Measurements from ENCODE around the gene RAB11FIP3. TPM values are rescaled to one million over a fixed set of nuclear protein-coding genes. Genes with fewer than 3 reads are reported as not detected.
"Not testable (repeated sequence)": the region's sequence is repeated elsewhere in the genome, so short reads cannot be mapped to it uniquely, and the experiment has no call there.

RAB11FIP3 gene
- total and polyA plus RNA-seq, 3 experiments from 2014 or later = 4.4 to 32.8 (median 30.0) TPM

- H3K4me3 Mint-ChIP-seq; H3K27me3 ChIP-seq (ENCODE audit: insufficient read depth, low read length, poor library complexity, severe bottlenecking); H3K27me3 Mint-ChIP-seq; H3K4me3 ChIP-seq (ENCODE audit: low read length); H3K9me3 Mint-ChIP-seq; H3K27ac ChIP-seq (ENCODE audit: low read depth, low read length); CTCF ChIA-PET; DNase-seq; POLR2A ChIA-PET; H3K9me3 ChIP-seq (ENCODE audit: low read length); H3K36me3 ChIP-seq (ENCODE audit: insufficient read depth, low read length); H3K4me1 ChIP-seq (ENCODE audit: insufficient read depth, low read length): not testable (repeated sequence)
- Mint-ChIP-seq H3K4me1 (peaks cover 0 to 11% (median 2%) of the 10 kb centered on the region in 3 donors), H3K27ac (peak overlapping the region in 3 of 8 donors; percentile 24 to 80 (median 61)), H3K36me3 (peaks cover 3 to 30% (median 5%) of the 10 kb centered on the region in 3 donors)
These were observed 41.9 kb downstream of the RAB11FIP3 start for GRCh38 chr16:467249-467871.

- no peaks in the 10 kb centered on the region for H3K4me1 ChIP-seq (ENCODE audit: insufficient read depth, low read length)
- Mint-ChIP-seq H3K27me3 (no peaks in the 10 kb centered on the region), H3K4me1 (peaks cover 0 to 8% (median 2%) of the 10 kb centered on the region in 3 donors), H3K27ac (peak overlapping the region in 1 of 8 donors; percentile 64), H3K36me3 (peaks cover 2 to 29% (median 3%) of the 10 kb centered on the region in 3 donors), H3K9me3 (no peaks in the 10 kb centered on the region), H3K4me3 (no peak overlapping the region)
- H3K4me3 ChIP-seq (ENCODE audit: low read length) = no peak overlapping the region
- H3K9me3 ChIP-seq (ENCODE audit: low read length) = no peaks in the 10 kb centered on the region
- no peaks in the 10 kb centered on the region for H3K36me3 ChIP-seq (ENCODE audit: insufficient read depth, low read length)
- DNase-seq = no peak
- ChIA-PET CTCF (no interaction called here), POLR2A (no interaction called here)
- no peak overlapping the region for H3K27ac ChIP-seq (ENCODE audit: low read depth, low read length)
- H3K27me3 ChIP-seq (ENCODE audit: insufficient read depth, low read length, poor library complexity, severe bottlenecking) = no peaks in the 10 kb centered on the region
These were observed 42.8 kb downstream of the RAB11FIP3 start for GRCh38 chr16:468068-468821.

- H3K36me3 ChIP-seq (ENCODE audit: insufficient read depth, low read length); CTCF ChIA-PET; H3K4me3 ChIP-seq (ENCODE audit: low read length); H3K4me3 Mint-ChIP-seq; H3K27me3 Mint-ChIP-seq; H3K27ac Mint-ChIP-seq; DNase-seq; H3K27me3 ChIP-seq (ENCODE audit: insufficient read depth, low read length, poor library complexity, severe bottlenecking); H3K9me3 Mint-ChIP-seq; POLR2A ChIA-PET; H3K4me1 ChIP-seq (ENCODE audit: insufficient read depth, low read length); H3K9me3 ChIP-seq (ENCODE audit: low read length); H3K27ac ChIP-seq (ENCODE audit: low read depth, low read length); H3K4me1 Mint-ChIP-seq: not testable (repeated sequence)
- H3K36me3 Mint-ChIP-seq = peaks cover 3 to 36% (median 5%) of the 10 kb centered on the region in 3 donors
These were observed 44.0 kb downstream of the RAB11FIP3 start for GRCh38 chr16:469459-469858.

DNA sequence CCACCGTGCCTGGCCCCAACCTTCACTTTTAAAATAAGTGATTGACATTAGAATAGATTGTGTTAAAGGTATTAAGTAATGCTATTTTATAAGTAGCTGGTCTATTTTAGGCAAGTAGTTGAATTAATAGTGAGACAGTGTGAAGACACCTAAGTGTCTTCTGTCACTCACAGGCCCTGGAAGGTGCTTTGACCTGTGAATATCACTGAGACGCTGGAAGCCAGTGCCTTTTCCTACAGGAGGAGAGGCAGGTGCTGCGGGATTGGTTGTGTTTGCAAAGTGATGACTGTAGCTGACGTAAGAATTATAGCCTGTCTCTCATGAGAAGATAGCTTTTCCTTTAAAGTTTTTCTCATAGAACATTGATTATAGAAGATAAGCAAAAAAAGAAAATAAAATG lies 45.0 kb downstream of the RAB11FIP3 start:
- H3K36me3 Mint-ChIP-seq = peaks cover 3 to 42% (median 5%) of the 10 kb centered on the region in 3 donors
- DNase-seq = no peak
- no peaks in the 10 kb centered on the region for H3K27me3 Mint-ChIP-seq
- H3K27me3 ChIP-seq (ENCODE audit: insufficient read depth, low read length, poor library complexity, severe bottlenecking) = no peaks in the 10 kb centered on the region
- no peaks in the 10 kb centered on the region for H3K9me3 Mint-ChIP-seq
- no peak overlapping the region for H3K4me3 Mint-ChIP-seq
- H3K4me1 ChIP-seq (ENCODE audit: insufficient read depth, low read length) = no peaks in the 10 kb centered on the region
- no peak overlapping the region for H3K27ac Mint-ChIP-seq
- ChIA-PET CTCF (no interaction called here), POLR2A (no interaction called here)
- no peaks in the 10 kb centered on the region for H3K9me3 ChIP-seq (ENCODE audit: low read length)
- H3K4me1 Mint-ChIP-seq = peaks cover 0 to 8% (median 2%) of the 10 kb centered on the region in 3 donors
- no peak overlapping the region for H3K4me3 ChIP-seq (ENCODE audit: low read length)
- H3K27ac ChIP-seq (ENCODE audit: low read depth, low read length) = no peak overlapping the region
- no peaks in the 10 kb centered on the region for H3K36me3 ChIP-seq (ENCODE audit: insufficient read depth, low read length)

DNA sequence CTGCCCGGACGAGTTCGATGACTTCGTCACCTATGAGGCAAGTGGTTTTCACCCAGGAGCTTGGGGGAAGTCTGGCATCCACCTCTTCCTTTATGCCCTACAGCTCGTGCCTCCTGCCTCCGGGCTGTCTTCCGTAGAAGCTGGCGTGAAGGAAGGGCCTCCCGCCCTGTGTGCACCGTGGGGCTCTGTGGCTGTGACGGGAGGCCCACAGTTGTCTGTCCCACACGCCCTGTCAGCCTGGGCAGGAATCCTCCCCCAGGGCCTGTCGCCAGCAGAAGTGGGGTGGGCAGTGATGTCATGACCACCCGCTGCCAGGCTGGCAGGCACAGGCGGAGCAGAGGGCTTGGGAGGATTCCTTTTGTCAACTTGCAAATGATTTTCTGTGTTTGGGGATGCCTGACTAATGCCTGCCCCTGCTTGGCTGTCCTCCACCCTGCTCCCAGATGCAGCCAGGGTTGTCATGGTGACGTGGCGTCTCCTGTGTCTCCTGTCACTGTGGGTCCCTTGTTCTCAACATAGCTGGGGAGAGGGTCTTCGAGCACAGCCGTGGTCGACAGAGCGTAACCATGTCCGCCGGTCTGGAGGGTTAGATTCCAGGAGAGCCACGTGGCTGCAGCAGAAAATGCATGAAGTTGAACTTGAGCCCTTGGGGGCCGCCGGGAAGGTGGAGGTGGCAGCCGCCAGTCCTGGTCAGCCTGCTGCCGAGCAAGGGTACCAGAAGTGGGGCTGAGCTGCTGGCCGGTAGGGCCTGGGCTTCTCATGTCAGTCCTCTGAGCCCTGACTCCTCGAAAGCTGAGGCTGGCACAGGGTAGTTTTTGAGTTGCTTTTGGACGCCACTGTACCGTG lies 46.1 kb downstream of the RAB11FIP3 start:
- Mint-ChIP-seq H3K4me1 (peaks cover 0 to 5% (median 2%) of the 10 kb centered on the region in 3 donors), H3K9me3 (no peaks in the 10 kb centered on the region), H3K27me3 (no peaks in the 10 kb centered on the region), H3K27ac (no peak overlapping the region), H3K36me3 (peaks cover 3 to 42% (median 5%) of the 10 kb centered on the region in 3 donors), H3K4me3 (no peak overlapping the region)
- DNase-seq = no peak
- Histone ChIP-seq H3K9me3 (ENCODE audit: low read length) (no peaks in the 10 kb centered on the region), H3K27me3 (ENCODE audit: insufficient read depth, low read length, poor library complexity, severe bottlenecking) (no peaks in the 10 kb centered on the region), H3K27ac (ENCODE audit: low read depth, low read length) (no peak overlapping the region), H3K4me3 (ENCODE audit: low read length) (no peak overlapping the region), H3K4me1 (ENCODE audit: insufficient read depth, low read length) (no peaks in the 10 kb centered on the region), H3K36me3 (ENCODE audit: insufficient read depth, low read length) (no peaks in the 10 kb centered on the region)
- CTCF ChIA-PET = no interaction called here
- POLR2A ChIA-PET = no interaction called here

- Histone ChIP-seq H3K36me3 (ENCODE audit: insufficient read depth, low read length) (no peaks in the 10 kb centered on the region), H3K4me3 (ENCODE audit: low read length) (no peak overlapping the region), H3K27ac (ENCODE audit: low read depth, low read length) (no peak overlapping the region), H3K9me3 (ENCODE audit: low read length) (no peaks in the 10 kb centered on the region), H3K27me3 (ENCODE audit: insufficient read depth, low read length, poor library complexity, severe bottlenecking) (no peaks in the 10 kb centered on the region), H3K4me1 (ENCODE audit: insufficient read depth, low read length) (no peaks in the 10 kb centered on the region)
- Mint-ChIP-seq H3K9me3 (no peaks in the 10 kb centered on the region), H3K27me3 (no peaks in the 10 kb centered on the region), H3K36me3 (peaks cover 3 to 42% (median 5%) of the 10 kb centered on the region in 3 donors), H3K4me1 (peaks cover 0 to 2% (median under 1%) of the 10 kb centered on the region in 3 donors), H3K27ac (no peak overlapping the region), H3K4me3 (no peak overlapping the region)
- POLR2A ChIA-PET = no interaction called here
- DNase-seq = no peak
- CTCF ChIA-PET = no interaction called here
These were observed 46.7 kb downstream of the RAB11FIP3 start for GRCh38 chr16:472199-472504.

- no peak overlapping the region for H3K4me3 ChIP-seq (ENCODE audit: low read length)
- no peaks in the 10 kb centered on the region for H3K4me1 ChIP-seq (ENCODE audit: insufficient read depth, low read length)
These were observed 47.9 kb downstream of the RAB11FIP3 start for GRCh38 chr16:473046-474043.

More at GRCh38 chr16:473046-474043, 47.9 kb downstream of the RAB11FIP3 start:
- Histone ChIP-seq H3K9me3 (ENCODE audit: low read length) (no peaks in the 10 kb centered on the region), H3K36me3 (ENCODE audit: insufficient read depth, low read length) (no peaks in the 10 kb centered on the region), H3K27ac (ENCODE audit: low read depth, low read length) (no peak overlapping the region), H3K27me3 (ENCODE audit: insufficient read depth, low read length, poor library complexity, severe bottlenecking) (no peaks in the 10 kb centered on the region)
- Mint-ChIP-seq H3K4me3 (no peak overlapping the region), H3K27me3 (no peaks in the 10 kb centered on the region), H3K27ac (no peak overlapping the region), H3K36me3 (peaks cover 3 to 42% (median 5%) of the 10 kb centered on the region in 3 donors), H3K4me1 (peaks cover 0 to 2% (median 0%) of the 10 kb centered on the region in 3 donors), H3K9me3 (no peaks in the 10 kb centered on the region)
- POLR2A ChIA-PET = no interaction called here
- no peak for DNase-seq
- CTCF ChIA-PET = no interaction called here

Data from CD8-positive, alpha-beta memory T cell (primary cell).